ENCODE results near the gene OSBPL3.

- TF ChIP-seq POLR2A (IDR thresholded peaks at IDR 0.05) = no peak
- TF ChIP-seq, protein P1, sequence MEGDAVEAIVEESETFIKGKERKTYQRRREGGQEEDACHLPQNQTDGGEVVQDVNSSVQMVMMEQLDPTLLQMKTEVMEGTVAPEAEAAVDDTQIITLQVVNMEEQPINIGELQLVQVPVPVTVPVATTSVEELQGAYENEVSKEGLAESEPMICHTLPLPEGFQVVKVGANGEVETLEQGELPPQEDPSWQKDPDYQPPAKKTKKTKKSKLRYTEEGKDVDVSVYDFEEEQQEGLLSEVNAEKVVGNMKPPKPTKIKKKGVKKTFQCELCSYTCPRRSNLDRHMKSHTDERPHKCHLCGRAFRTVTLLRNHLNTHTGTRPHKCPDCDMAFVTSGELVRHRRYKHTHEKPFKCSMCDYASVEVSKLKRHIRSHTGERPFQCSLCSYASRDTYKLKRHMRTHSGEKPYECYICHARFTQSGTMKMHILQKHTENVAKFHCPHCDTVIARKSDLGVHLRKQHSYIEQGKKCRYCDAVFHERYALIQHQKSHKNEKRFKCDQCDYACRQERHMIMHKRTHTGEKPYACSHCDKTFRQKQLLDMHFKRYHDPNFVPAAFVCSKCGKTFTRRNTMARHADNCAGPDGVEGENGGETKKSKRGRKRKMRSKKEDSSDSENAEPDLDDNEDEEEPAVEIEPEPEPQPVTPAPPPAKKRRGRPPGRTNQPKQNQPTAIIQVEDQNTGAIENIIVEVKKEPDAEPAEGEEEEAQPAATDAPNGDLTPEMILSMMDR (IDR thresholded peaks at IDR 0.05) = no peak
Observed at GRCh38 chr7:24820730-24821044, 159.3 kb downstream of the OSBPL3 start.

All from esophagus squamous epithelium (tissue), 4 donors.